Ishikawa (cell line): ENCODE results near the gene ADCY7.

Experiments
- CEBPB ChIP-seq: IDR thresholded peaks from 2 replicates; pipeline ENCODE4 v1.6.1; 2012
- CREB1 ChIP-seq: IDR thresholded peaks from 2 replicates; pipeline ENCODE4 v1.6.1; 2012; ENCODE audit warnings: low read depth
- EGR1 ChIP-seq: IDR thresholded peaks from 2 replicates; pipeline ENCODE4 v1.6.1; 2012
- EP300 ChIP-seq: IDR thresholded peaks from 2 replicates; pipeline ENCODE4 v1.6.1; 2012; ENCODE audit warnings: borderline replicate concordance
- FOXM1 ChIP-seq: IDR thresholded peaks from 2 replicates; pipeline ENCODE4 v1.6.1; 2012; ENCODE audit warnings: low read depth, borderline replicate concordance
- NFIC ChIP-seq: IDR thresholded peaks from 2 replicates; pipeline ENCODE4 v1.6.1; 2012
- RAD21 ChIP-seq: IDR thresholded peaks from 2 replicates; pipeline ENCODE4 v1.6.1; 2012; ENCODE audit warnings: low read depth
- TAF1 ChIP-seq: IDR thresholded peaks from 2 replicates; pipeline ENCODE4 v1.6.1; 2012; ENCODE audit warnings: low read depth, mild to moderate bottlenecking
- TCF12 ChIP-seq: IDR thresholded peaks from 2 replicates; pipeline ENCODE4 v1.6.1; 2012; ENCODE audit warnings: low read depth
- TEAD4 ChIP-seq: IDR thresholded peaks from 2 replicates; pipeline ENCODE4 v1.6.1; 2012
- YY1 ChIP-seq: IDR thresholded peaks from 2 replicates; pipeline ENCODE4 v1.6.1; 2012; ENCODE audit warnings: low read depth
- ZBTB7A ChIP-seq: IDR thresholded peaks from 2 replicates; pipeline ENCODE4 v1.6.1; 2012; ENCODE audit warnings: low read depth
- TF ChIP-seq, protein P1 (sequence below): IDR thresholded peaks from 2 replicates; pipeline ENCODE4 v1.6.1; 2012
- TF ChIP-seq, protein P2 (sequence below): IDR thresholded peaks from 2 replicates; pipeline ENCODE4 v1.6.1; 2012
- TF ChIP-seq, protein P3 (sequence below): IDR thresholded peaks from 2 replicates; pipeline ENCODE4 v1.6.1; 2012; ENCODE audit warnings: low read depth, mild to moderate bottlenecking

The ADCY7 gene

DNA sequence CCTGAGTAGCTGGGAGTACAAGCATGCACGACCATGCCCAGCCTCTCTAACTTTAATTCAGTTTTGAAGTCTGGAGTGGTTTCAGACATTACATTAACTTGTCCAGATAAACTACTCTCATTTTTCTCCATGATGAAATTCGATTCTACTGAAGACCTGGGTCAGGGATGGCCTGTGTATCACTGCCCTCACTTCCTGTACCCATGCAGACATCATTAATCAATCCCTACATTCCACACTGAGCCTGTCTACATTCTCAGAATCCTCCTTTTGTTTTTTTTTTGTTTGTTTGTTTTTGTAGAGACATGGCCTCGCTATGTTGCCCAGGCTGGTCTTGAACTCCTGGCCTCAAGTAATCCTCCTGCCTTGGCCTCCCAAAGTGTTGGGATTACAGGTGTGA lies 22.6 kb downstream of the ADCY7 start:
- TF ChIP-seq EP300: no peak
- TF ChIP-seq, protein P1, sequence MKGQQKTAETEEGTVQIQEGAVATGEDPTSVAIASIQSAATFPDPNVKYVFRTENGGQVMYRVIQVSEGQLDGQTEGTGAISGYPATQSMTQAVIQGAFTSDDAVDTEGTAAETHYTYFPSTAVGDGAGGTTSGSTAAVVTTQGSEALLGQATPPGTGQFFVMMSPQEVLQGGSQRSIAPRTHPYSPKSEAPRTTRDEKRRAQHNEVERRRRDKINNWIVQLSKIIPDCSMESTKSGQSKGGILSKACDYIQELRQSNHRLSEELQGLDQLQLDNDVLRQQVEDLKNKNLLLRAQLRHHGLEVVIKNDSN: no peak
- no peak for TF ChIP-seq RAD21
- TF ChIP-seq TAF1: no peak
- no peak for TF ChIP-seq YY1
- no peak for TF ChIP-seq FOXM1
- no peak for TF ChIP-seq TEAD4
- TF ChIP-seq ZBTB7A: no peak
- TF ChIP-seq NFIC: no peak
- TF ChIP-seq, protein P2, sequence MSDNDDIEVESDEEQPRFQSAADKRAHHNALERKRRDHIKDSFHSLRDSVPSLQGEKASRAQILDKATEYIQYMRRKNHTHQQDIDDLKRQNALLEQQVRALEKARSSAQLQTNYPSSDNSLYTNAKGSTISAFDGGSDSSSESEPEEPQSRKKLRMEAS: no peak
- TF ChIP-seq EGR1: no peak
- no peak for TF ChIP-seq CREB1
- TF ChIP-seq TCF12: no peak
- TF ChIP-seq, protein P3, sequence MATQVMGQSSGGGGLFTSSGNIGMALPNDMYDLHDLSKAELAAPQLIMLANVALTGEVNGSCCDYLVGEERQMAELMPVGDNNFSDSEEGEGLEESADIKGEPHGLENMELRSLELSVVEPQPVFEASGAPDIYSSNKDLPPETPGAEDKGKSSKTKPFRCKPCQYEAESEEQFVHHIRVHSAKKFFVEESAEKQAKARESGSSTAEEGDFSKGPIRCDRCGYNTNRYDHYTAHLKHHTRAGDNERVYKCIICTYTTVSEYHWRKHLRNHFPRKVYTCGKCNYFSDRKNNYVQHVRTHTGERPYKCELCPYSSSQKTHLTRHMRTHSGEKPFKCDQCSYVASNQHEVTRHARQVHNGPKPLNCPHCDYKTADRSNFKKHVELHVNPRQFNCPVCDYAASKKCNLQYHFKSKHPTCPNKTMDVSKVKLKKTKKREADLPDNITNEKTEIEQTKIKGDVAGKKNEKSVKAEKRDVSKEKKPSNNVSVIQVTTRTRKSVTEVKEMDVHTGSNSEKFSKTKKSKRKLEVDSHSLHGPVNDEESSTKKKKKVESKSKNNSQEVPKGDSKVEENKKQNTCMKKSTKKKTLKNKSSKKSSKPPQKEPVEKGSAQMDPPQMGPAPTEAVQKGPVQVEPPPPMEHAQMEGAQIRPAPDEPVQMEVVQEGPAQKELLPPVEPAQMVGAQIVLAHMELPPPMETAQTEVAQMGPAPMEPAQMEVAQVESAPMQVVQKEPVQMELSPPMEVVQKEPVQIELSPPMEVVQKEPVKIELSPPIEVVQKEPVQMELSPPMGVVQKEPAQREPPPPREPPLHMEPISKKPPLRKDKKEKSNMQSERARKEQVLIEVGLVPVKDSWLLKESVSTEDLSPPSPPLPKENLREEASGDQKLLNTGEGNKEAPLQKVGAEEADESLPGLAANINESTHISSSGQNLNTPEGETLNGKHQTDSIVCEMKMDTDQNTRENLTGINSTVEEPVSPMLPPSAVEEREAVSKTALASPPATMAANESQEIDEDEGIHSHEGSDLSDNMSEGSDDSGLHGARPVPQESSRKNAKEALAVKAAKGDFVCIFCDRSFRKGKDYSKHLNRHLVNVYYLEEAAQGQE: no peak
- TF ChIP-seq CEBPB: no peak

DNA sequence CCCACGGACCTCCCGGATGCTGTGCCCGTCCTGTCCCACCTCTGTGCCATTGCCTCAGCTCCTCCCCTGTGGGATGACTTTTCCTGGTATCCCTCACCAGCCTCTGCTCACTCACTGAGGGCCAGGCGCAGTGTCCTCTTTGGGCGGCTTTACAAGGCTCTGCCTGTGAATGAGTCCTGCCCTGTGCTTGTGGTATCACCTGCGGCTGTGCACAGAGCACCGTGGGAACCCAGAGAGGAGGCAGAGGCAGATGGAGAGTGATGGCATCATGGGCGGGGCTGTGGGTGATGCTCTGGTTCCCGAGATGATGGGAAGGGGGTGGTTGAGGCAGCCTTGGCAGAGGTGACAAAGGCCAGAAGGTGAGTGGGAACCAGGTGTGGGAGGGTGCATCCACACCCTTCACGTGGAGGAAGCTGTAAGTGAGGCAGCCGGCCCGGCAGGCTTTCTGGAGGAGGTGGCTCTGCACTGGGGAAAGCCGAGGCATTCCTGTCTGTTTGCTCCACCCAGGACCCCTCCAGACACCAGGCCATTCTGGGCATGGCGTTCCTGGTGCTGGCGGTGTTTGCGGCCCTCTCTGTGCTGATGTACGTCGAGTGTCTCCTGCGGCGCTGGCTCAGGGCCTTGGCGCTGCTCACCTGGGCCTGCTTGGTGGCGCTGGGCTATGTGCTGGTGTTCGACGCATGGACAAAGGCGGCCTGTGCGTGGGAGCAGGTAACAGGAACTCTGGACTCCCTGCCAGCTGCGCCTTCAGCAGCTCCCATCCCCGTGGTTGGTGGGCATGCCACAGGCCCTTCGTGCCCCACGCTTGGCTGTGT lies 23.8 kb downstream of the ADCY7 start:
- TF ChIP-seq ZBTB7A (no peak), RAD21 (no peak)
- TF ChIP-seq, protein P2: no peak

DNA sequence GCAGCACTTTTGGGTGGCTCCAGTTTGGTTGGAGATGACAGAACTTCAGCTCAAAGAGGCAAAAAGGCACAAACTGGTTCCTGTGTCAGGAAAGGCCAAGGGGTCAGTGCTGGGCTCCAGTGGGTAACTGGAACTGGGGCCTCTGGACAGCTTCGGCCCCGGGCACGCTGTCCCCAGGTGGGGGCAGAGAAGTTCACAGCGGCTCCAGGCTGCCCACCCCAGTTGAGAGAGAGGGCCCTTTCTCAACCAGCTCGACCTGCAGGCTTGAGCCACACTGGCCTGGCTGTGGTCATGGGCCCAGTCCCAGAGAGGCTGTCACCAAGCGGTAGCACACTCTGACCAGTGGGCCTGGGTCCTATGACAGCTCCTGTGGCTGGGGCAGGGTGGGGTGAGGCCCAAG lies 24.5 kb downstream of the ADCY7 start:
- TF ChIP-seq CEBPB (no peak), CREB1 (no peak), TAF1 (no peak), EGR1 (no peak), EP300 (no peak), FOXM1 (no peak), ZBTB7A (no peak), TEAD4 (no peak), NFIC (no peak), RAD21 (no peak), TCF12 (no peak), YY1 (no peak)
- TF ChIP-seq, protein P2: no peak
- TF ChIP-seq, protein P3: no peak
- TF ChIP-seq, protein P1: no peak

DNA sequence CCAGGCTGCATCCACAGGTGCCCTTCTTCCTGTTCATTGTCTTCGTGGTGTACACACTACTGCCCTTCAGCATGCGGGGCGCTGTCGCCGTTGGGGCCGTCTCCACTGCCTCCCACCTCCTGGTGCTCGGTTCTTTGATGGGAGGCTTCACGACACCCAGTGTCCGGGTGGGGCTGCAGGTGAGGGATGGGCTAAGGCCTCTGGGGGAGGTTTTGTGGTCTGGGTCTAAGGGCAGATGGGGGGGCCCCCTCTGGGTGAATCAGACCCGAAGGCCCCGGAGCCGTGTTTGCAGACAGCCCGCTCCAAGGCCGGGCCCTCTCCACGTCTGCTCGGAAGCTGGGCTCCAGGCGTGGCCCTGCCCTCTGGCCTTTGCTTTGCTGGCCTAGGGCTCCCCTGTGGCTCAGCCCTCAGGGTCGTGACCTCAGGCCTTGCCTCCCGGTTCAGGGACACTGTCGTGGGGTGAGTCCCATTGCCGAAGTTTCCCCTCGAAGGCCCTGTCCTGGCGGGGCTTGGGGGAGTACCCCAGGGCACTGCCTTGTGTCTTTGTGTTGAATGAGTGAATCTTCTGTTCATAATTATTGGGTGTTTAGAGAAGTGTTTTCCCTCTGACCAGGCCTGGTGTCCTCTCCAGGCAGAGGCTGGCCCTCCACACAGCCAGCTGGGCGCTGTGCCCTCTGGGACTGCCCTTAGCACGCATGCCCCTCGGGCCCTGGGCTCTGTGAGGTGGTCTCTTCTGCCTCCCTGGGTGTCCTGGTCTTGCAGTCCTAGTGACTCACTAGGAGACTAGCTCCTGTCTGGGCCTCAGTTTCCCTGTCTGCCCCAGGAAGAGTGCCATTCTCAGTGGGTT lies 25.6 kb downstream of the ADCY7 start:
- no peak for TF ChIP-seq CEBPB
- no peak for TF ChIP-seq NFIC
- TF ChIP-seq TEAD4: no peak
- TF ChIP-seq, protein P1: no peak

DNA sequence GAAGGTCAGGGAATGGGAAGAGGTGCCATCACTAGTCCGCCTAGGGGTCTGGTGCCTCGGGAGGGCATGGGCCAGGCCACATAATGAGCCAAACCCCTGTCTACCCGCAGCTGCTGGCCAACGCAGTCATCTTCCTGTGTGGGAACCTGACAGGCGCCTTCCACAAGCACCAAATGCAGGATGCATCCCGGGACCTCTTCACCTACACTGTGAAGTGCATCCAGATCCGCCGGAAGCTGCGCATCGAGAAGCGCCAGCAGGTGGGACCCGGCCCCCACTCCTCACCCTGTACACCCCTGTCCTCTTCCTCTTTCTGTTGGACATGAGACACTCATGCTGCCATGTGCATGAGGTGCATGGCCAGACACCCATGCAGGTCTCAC lies 26.2 kb downstream of the ADCY7 start:
- no peak for TF ChIP-seq CEBPB
- no peak for TF ChIP-seq YY1
- TF ChIP-seq TCF12: no peak
